Esophagus squamous epithelium (tissue), 4 donors: ENCODE measurements around the gene ACMSD.
"Not testable (repeated sequence)": the region's sequence is repeated elsewhere in the genome, so short reads cannot be mapped to it uniquely, and the experiment has no call there.

Experiments used
- POLR2A ChIP-seq, 4 donors: fragments of 450-650 bp; IDR thresholded peaks; one replicate each; pipeline ENCODE4 v1.6.1; 2017; ENCODE audit warnings: antibody characterized with exemption in 4 of 4, mild to moderate bottlenecking in 4 of 4, moderate library complexity in 3 of 4
- TF ChIP-seq, protein P1 (sequence below), 6 experiments: fragments of 450-650 bp in 4 of 6; fragments of 200-600 bp in 2 of 6; sonication (generic) in 2 of 6; IDR thresholded peaks; one replicate each; pipeline ENCODE4 v1.5.1; 2016 to 2019; ENCODE audit warnings: antibody characterized with exemption in 6 of 6, mild to moderate bottlenecking in 4 of 6, moderate library complexity in 4 of 6

DNA sequence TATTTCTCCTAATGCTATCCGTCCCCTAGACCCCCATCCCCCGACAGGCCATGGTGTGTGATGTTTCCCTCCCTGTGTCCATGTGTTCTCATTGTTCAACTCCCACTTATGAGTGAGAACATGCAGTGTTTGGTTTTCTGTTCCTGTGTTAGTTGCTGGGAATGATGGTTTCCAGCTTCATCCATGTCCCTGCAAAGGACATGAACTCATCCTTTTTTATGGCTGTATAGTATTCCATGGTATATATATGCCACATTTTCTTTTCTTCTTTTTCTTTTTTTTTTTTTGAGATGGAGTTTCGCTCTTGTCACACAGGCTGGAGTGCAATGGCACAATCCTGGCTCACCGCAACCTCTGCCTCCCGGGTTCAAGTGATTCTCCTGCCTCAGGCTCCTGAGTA, 9.2 kb downstream of the ACMSD start:
- TF ChIP-seq, protein P1, sequence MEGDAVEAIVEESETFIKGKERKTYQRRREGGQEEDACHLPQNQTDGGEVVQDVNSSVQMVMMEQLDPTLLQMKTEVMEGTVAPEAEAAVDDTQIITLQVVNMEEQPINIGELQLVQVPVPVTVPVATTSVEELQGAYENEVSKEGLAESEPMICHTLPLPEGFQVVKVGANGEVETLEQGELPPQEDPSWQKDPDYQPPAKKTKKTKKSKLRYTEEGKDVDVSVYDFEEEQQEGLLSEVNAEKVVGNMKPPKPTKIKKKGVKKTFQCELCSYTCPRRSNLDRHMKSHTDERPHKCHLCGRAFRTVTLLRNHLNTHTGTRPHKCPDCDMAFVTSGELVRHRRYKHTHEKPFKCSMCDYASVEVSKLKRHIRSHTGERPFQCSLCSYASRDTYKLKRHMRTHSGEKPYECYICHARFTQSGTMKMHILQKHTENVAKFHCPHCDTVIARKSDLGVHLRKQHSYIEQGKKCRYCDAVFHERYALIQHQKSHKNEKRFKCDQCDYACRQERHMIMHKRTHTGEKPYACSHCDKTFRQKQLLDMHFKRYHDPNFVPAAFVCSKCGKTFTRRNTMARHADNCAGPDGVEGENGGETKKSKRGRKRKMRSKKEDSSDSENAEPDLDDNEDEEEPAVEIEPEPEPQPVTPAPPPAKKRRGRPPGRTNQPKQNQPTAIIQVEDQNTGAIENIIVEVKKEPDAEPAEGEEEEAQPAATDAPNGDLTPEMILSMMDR (IDR thresholded peaks at IDR 0.05), result not testable (repeated sequence)
- TF ChIP-seq POLR2A (IDR thresholded peaks at IDR 0.05), result not testable (repeated sequence)
